Left hindlimb (tissue), 1 donor: ENCODE measurements around the gene HOXD13.

Experiments used
- DNase-seq: peaks from one replicate; pipeline ENCODE4 v3.0.0-alpha.2; 2018

The HOXD13 gene

GRCh38 chr2:176095421-176095820 is 2.9 kb downstream of the HOXD13 start:
- DNase-seq: no peak

- peak; percentile 51 for DNase-seq
Observed at GRCh38 chr2:176096243-176096985, 3.9 kb downstream of the HOXD13 start.

DNA sequence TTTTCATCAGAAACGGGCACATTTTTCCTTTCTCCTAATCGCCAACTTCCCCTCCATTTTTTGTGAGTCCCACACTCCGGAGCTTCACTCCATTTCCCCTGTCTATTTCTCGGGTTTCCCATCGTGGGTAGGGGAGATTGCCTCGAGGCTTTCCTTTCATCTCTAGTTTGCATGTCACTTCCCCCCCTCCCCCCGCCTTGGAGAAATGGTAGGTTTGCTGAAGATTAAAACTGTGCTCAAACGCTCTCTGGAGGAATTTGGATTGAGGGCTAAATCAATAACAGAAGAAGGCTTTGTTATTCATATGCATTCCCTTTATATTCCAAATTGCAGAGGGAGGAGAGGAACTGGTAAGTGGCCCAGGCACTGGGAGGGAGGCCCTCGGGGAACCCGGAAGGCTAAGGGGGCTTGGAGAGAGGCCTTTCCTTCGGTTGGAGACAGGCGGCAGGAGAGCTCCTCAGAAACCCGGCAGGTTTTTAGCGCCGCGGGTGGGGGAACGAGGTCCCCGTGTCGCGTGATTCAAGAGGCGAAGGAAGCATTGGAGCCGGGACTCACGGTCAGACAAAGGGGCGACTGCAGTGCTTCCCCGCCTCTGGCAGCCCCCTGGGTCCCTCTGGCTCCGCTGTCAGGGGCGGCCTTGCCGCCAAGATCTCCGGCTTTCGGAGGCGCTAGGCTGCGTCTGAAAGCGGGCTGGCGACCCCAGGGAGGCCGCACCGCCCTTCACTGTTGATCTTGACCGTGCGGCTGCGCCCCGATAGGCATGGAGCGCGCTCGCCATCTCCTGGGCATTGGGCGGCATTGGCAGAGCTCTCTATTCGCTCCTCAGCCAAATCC is 4.7 kb downstream of the HOXD13 start:
- DNase-seq: peak; percentile 75

DNA sequence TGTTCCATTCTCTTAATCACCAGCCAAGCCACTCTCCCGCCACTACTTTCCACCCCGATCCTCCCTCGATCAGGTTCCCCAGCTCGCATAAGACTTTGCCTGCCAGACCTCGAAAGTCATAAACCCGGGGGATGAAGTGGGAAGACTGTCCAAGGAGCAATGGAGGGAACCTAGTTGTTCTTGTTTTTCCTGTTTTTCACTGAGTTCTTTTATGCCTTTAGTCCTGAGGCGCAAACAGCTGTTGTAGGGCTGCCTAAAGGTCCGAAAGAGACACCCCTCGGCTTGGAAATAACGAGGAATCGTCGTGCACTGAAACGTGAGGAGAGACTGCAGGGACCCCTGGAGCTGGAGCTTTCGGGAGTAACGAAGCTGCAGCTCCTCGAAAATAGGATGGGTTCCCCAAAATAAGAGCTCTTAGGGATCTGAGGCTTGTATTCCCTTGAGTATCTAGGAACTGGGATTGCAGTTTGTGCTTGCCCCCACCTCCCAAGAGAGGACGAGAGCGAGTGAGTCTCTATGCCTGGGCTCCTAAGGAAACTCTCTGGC is 5.4 kb downstream of the HOXD13 start:
- no peak for DNase-seq

DNA sequence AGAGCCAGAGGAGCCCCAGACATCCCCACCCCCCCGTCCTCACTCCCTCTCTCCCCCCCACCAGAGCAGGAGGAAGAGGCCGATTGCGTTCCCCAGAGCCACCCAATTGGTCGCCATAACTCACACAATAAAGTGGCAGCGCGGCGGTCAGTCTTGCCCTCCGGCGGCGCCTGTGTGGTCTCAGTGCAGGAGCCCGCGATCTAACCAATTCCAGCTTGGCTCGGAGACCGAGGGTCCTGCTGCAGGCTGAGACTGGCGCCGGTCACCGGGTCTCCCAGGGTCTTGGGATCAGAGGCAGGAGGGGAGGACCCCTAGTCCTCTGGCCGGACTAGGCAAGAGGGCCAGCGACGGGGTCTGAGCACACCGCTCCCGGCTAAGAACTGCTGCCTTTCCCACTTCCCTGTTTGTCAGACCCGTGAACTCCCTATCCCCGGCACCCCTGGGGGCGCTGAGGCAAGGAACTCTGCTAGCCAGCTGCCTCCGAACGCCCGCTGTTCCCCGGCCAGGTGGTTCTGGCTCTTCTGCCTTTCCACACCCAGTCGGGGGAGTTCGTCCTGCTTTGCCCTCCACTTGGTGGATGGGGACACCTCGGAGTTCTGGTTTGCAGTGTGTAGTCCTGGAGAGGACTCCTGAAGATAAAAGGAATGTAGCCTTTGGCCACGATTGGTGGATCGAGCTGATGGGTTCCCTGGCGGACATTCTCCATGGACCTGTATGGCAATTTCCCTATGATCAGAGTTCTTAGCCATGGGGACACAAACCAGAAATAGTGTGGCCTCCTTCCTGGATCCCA is 6.0 kb downstream of the HOXD13 start:
- peak; percentile 36 for DNase-seq

DNA sequence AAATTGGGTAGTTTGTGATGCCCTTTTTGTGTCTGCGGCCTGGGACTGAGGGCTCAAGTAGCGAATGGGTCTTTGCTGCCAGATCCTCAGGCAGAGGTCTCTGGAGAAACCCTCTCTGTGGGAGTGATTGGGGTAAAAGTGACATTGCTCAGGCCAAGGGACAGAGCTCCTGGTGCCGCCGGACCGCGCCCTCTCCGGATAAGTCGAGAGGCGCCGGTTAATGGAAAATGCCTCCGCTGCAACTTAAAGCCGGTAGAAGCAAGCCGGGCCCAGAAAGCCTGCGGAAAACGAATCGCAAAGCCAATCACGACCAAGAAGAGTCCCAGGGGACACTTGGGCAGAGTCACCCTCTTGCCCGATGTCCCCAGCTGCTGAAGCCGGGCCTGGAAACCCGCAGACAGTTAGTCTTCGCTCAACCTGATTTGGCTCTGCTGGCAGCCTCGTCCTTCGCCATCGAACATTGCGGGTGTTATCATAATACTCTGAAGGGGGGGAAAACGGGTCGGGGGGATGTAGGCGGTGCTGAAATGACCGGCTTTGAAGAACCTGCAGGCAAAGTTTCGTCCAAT is 6.7 kb downstream of the HOXD13 start:
- peak; percentile 29 for DNase-seq

DNA sequence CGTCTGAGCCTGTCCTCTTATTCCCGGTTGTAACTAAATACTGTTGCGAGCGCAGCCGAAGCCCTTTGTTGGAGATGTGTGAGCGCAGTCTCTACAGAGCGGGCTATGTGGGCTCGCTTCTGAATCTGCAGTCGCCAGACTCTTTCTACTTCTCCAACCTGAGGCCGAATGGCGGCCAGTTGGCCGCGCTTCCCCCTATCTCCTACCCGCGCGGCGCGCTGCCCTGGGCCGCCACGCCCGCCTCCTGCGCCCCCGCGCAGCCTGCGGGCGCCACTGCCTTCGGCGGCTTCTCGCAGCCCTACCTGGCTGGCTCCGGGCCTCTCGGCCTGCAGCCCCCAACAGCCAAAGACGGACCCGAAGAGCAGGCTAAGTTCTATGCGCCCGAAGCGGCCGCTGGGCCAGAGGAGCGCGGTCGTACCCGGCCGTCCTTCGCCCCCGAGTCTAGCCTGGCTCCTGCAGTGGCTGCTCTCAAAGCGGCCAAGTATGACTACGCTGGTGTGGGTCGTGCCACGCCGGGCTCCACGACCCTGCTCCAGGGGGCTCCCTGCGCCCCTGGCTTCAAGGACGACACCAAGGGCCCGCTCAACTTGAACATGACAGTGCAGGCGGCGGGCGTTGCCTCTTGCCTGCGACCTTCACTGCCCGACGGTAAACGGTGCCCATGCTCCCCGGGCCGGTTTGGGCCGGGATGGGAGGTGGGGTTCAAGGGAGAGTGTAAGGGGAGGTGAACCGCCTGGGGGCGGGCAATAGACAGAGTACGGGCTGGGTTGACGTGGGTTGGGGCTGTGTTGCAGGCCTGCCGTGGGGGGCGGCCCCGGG is 7.4 kb downstream of the HOXD13 start, which contains the start of gene HOXD12:
Gene HOXD12 (plus strand): TSS at position 68 of the 819 bp plus-strand sequence. CDS start 7 bp downstream, at position 75.
- DNase-seq: peak; percentile 35

GRCh38 chr2:176100547-176101140 is 8.1 kb downstream of the HOXD13 start:
- peak; percentile 23 for DNase-seq

- no peak for DNase-seq
Observed at GRCh38 chr2:176101216-176101830, 8.8 kb downstream of the HOXD13 start.

GRCh38 chr2:176101842-176102241 is 9.3 kb downstream of the HOXD13 start:
- DNase-seq: no peak

GRCh38 chr2:176102309-176102866 is 9.9 kb downstream of the HOXD13 start:
- no peak for DNase-seq

GRCh38 chr2:176103194-176103593 is 10.7 kb downstream of the HOXD13 start:
- DNase-seq: no peak

DNA sequence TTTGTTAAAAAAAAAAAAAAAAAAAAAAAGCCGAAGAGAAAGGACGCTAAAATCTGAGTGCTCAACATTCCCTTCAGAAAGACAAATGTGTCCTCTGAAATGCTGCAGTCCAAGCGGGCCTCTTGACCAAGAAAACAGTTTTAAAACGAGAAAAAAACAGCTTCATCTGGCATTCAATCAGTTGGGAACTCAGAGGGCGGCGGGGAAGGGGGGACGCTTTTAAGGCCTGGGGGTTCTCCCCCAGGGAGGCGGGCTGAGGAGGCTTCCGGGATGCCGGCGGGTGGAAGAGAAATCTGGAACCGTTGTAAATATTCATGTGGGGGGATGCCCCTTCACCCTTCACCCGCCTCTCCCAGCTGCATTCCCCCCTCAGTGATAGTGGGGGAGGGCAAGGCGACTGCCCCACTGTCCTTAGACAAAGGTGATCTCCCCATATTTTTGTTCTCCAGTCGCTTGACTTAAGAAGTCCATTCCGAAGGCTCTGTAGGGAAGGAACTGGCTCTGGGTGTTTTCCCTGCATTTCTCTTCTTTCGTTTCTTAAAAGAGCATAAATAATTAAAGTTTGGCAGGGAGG is 11.3 kb downstream of the HOXD13 start:
- DNase-seq: no peak

- no peak for DNase-seq
Observed at GRCh38 chr2:176104316-176105077, 12.0 kb downstream of the HOXD13 start.

- no peak for DNase-seq
Observed at GRCh38 chr2:176105078-176105729, 12.7 kb downstream of the HOXD13 start.

GRCh38 chr2:176105730-176106580 is 13.4 kb downstream of the HOXD13 start:
- DNase-seq: no peak
